Parathyroid adenoma (tissue), 2 donors: ENCODE measurements around the gene LANCL3.

Source experiments
- H2AFZ ChIP-seq: fragments of 300-600 bp; sonication (generic); one replicate; pipeline ENCODE4 v1.7.0; 2017; ENCODE audit warnings: antibody characterized with exemption, mild to moderate bottlenecking
- H3K27ac ChIP-seq: fragments of 300-600 bp; sonication (generic); one replicate; pipeline ENCODE4 v1.7.0; 2017
- H3K27me3 ChIP-seq: fragments of 300-600 bp; sonication (generic); one replicate; pipeline ENCODE4 v1.7.0; 2017; ENCODE audit warnings: low read length; ENCODE audit not compliant: control insufficient read depth, insufficient read depth
- H3K36me3 ChIP-seq: fragments of 300-600 bp; sonication (generic); one replicate; pipeline ENCODE4 v1.7.0; 2017; ENCODE audit warnings: low read length; ENCODE audit not compliant: control insufficient read depth, insufficient read depth
- H3K4me1 ChIP-seq: fragments of 300-600 bp; sonication (generic); one replicate; pipeline ENCODE4 v1.7.0; 2017; ENCODE audit warnings: control low read depth
- H3K4me2 ChIP-seq: fragments of 300-600 bp; sonication (generic); one replicate; pipeline ENCODE4 v1.7.0; 2017; ENCODE audit warnings: low read length
- H3K4me3 ChIP-seq: fragments of 300-600 bp; sonication (generic); one replicate; pipeline ENCODE4 v1.7.0; 2017; ENCODE audit warnings: low read depth, low read length
- H3K79me2 ChIP-seq: fragments of 300-600 bp; sonication (generic); one replicate; pipeline ENCODE4 v1.7.0; 2017; ENCODE audit warnings: control low read depth
- H3K9ac ChIP-seq: fragments of 300-600 bp; sonication (generic); one replicate; pipeline ENCODE4 v1.7.0; 2017; ENCODE audit warnings: mild to moderate bottlenecking
- H3K9me3 ChIP-seq: fragments of 300-600 bp; sonication (generic); one replicate; pipeline ENCODE4 v1.7.0; 2017; ENCODE audit warnings: low read length; ENCODE audit not compliant: control insufficient read depth
- CTCF ChIP-seq: fragments of 300-600 bp; sonication (generic); IDR thresholded peaks from one replicate; pipeline ENCODE4 v1.7.0; 2017; ENCODE audit warnings: antibody characterized with exemption, mild to moderate bottlenecking
- donor health status: primary hyperparathyroidism.

Gene LANCL3

GRCh38 chrX:37677765-37678164, 106.3 kb downstream of the LANCL3 start:
- H3K79me2 ChIP-seq = no peaks in the 10 kb centered on the region
- H2AFZ ChIP-seq = no peak overlapping the region
- H3K27me3 ChIP-seq = no peaks in the 10 kb centered on the region
- H3K9me3 ChIP-seq = no peaks in the 10 kb centered on the region
- H3K9ac ChIP-seq = no peak overlapping the region
- no peak for TF ChIP-seq CTCF
- no peaks in the 10 kb centered on the region for H3K36me3 ChIP-seq
- no peaks in the 10 kb centered on the region for H3K4me1 ChIP-seq
- H3K4me3 ChIP-seq = no peak overlapping the region
- no peak overlapping the region for H3K4me2 ChIP-seq
- no peak overlapping the region for H3K27ac ChIP-seq

- TF ChIP-seq CTCF = no peak
- no peaks in the 10 kb centered on the region for H3K36me3 ChIP-seq
These were observed 107.1 kb downstream of the LANCL3 start for GRCh38 chrX:37678574-37678973.

GRCh38 chrX:37679230-37679629, 107.8 kb downstream of the LANCL3 start:
- H3K4me1 ChIP-seq = no peaks in the 10 kb centered on the region
- no peaks in the 10 kb centered on the region for H3K36me3 ChIP-seq
- no peak overlapping the region for H3K9ac ChIP-seq
- H2AFZ ChIP-seq = no peak overlapping the region
- no peak overlapping the region for H3K4me2 ChIP-seq
- no peaks in the 10 kb centered on the region for H3K9me3 ChIP-seq
- TF ChIP-seq CTCF = no peak
- no peak overlapping the region for H3K27ac ChIP-seq
- H3K79me2 ChIP-seq = no peaks in the 10 kb centered on the region
- no peak overlapping the region for H3K4me3 ChIP-seq
- H3K27me3 ChIP-seq = no peaks in the 10 kb centered on the region

More at GRCh38 chrX:37678574-37678973, 107.1 kb downstream of the LANCL3 start:
- no peak overlapping the region for H3K27ac ChIP-seq
- H3K9ac ChIP-seq = no peak overlapping the region
- no peaks in the 10 kb centered on the region for H3K4me1 ChIP-seq
- no peaks in the 10 kb centered on the region for H3K27me3 ChIP-seq
- no peaks in the 10 kb centered on the region for H3K79me2 ChIP-seq
- H3K4me3 ChIP-seq = no peak overlapping the region
- H2AFZ ChIP-seq = no peak overlapping the region
- H3K4me2 ChIP-seq = no peak overlapping the region
- no peaks in the 10 kb centered on the region for H3K9me3 ChIP-seq

GRCh38 chrX:37679888-37680287, 108.4 kb downstream of the LANCL3 start:
- Histone ChIP-seq H3K36me3 (no peaks in the 10 kb centered on the region), H2AFZ (no peak overlapping the region), H3K4me3 (no peak overlapping the region), H3K9me3 (no peaks in the 10 kb centered on the region), H3K27me3 (no peaks in the 10 kb centered on the region), H3K4me2 (no peak overlapping the region), H3K9ac (no peak overlapping the region), H3K4me1 (no peaks in the 10 kb centered on the region), H3K79me2 (no peaks in the 10 kb centered on the region), H3K27ac (no peak overlapping the region)
- no peak for TF ChIP-seq CTCF

GRCh38 chrX:37684426-37684825, 113.0 kb downstream of the LANCL3 start:
- Histone ChIP-seq H3K36me3 (no peaks in the 10 kb centered on the region), H3K4me2 (no peak overlapping the region), H3K4me1 (peaks cover 5% of the 10 kb centered on the region), H3K4me3 (no peak overlapping the region), H3K9me3 (no peaks in the 10 kb centered on the region), H3K27me3 (no peaks in the 10 kb centered on the region), H2AFZ (peak overlapping the region; percentile 72), H3K79me2 (no peaks in the 10 kb centered on the region), H3K27ac (no peak overlapping the region), H3K9ac (no peak overlapping the region)
- no peak for TF ChIP-seq CTCF
